ENCODE measurements around the gene ELOVL2. TPM values are rescaled to one million over a fixed set of nuclear protein-coding genes. Genes with fewer than 3 reads are reported as not detected.

Gene ELOVL2
- total and polyA plus RNA-seq, 2 donors (not counting 1 experiment from before 2014, with no cell fraction given), result not detected

GRCh38 chr6:10961837-10962236, 82.3 kb downstream of the ELOVL2 start:
- no peak for ATAC-seq (ENCODE audit: low read depth)
- H3K27ac Mint-ChIP-seq, result no peak overlapping the region
- Histone ChIP-seq H3K4me3 (ENCODE audit: control extremely low read depth in 1 of 5, extremely low read depth in 1 of 5, insufficient read depth in 1 of 5, low read depth in 2 of 5, low read length in 4 of 5) (no peak overlapping the region), H3K27ac (ENCODE audit: low read length in 2 of 2) (no peak overlapping the region), H3K4me1 (ENCODE audit: control insufficient read depth in 2 of 2, insufficient read depth in 2 of 2, low read length in 2 of 2) (no peaks in the 10 kb centered on the region), H2AFZ (ENCODE audit: insufficient read depth, low read depth, low read length, poor library complexity, severe bottlenecking) (no peak overlapping the region), H3K79me2 (ENCODE audit: control insufficient read depth, insufficient read depth, low read length) (no peaks in the 10 kb centered on the region), H3K9me3 (ENCODE audit: control extremely low read depth in 1 of 3, control insufficient read depth in 2 of 3, insufficient read depth in 1 of 3, low read length in 2 of 3) (peaks cover 0 to 5% (median 0%) of the 10 kb centered on the region in 3 donors), H3K27me3 (replicated peaks in 1 of 4; ENCODE audit: control extremely low read depth in 1 of 4, control insufficient read depth in 3 of 4, insufficient read depth in 4 of 4, low read length in 3 of 4) (no peaks in the 10 kb centered on the region), H3K9ac (ENCODE audit: low read length) (no peak overlapping the region), H3K36me3 (replicated peaks in 1 of 2; ENCODE audit: control extremely low read depth in 1 of 2, control insufficient read depth in 1 of 2, extremely low read depth in 1 of 2, insufficient read depth in 2 of 2, low read length in 1 of 2) (no peaks in the 10 kb centered on the region), H3K4me2 (replicated peaks; ENCODE audit: low read depth, low read length, poor library complexity, severe bottlenecking) (no peak overlapping the region), H4K20me1 (ENCODE audit: control insufficient read depth, insufficient read depth, low read length, poor library complexity, severe bottlenecking) (no peaks in the 10 kb centered on the region)
- peaks cover 7% of the 10 kb centered on the region for H3K9me3 Mint-ChIP-seq (ENCODE audit: insufficient read depth)
- no CpG with 5 or more reads among the region's 3 CpGs for WGBS (ENCODE audit: insufficient coverage)
- ChIA-PET POLR2A (no interaction called here), CTCF (no interaction called here)
- no peak overlapping the region for H3K4me3 Mint-ChIP-seq
- H3K4me1 Mint-ChIP-seq, result no peaks in the 10 kb centered on the region
- intact Hi-C loops (cut with micrococcal nuclease), result no loop called here
- peaks cover 26% of the 10 kb centered on the region for H3K27me3 Mint-ChIP-seq
- no peak for TF ChIP-seq CTCF (IDR thresholded peaks at IDR 0.05)
- TF ChIP-seq EZH2 (IDR thresholded peaks at IDR 0.05; ENCODE audit: borderline replicate concordance, insufficient read depth, low read depth, low read length, poor library complexity, severe bottlenecking), result no peak
- DNase-seq, result no peak

- peaks cover 24% of the 10 kb centered on the region for H3K27me3 Mint-ChIP-seq
Measured at GRCh38 chr6:10960171-10960570, 83.9 kb downstream of the ELOVL2 start.

More at GRCh38 chr6:10960171-10960570, 83.9 kb downstream of the ELOVL2 start:
- Mint-ChIP-seq H3K4me1 (no peaks in the 10 kb centered on the region), H3K9me3 (ENCODE audit: insufficient read depth) (peaks cover 2% of the 10 kb centered on the region), H3K27ac (no peak overlapping the region), H3K4me3 (no peak overlapping the region)
- no peaks in the 10 kb centered on the region for H4K20me1 ChIP-seq (ENCODE audit: control insufficient read depth, insufficient read depth, low read length, poor library complexity, severe bottlenecking)
- WGBS (ENCODE audit: insufficient coverage), result 75% methylated on average over 1 of the region's 2 CpGs
- no peaks in the 10 kb centered on the region for H3K27me3 ChIP-seq (replicated peaks in 1 of 4; ENCODE audit: control extremely low read depth in 1 of 4, control insufficient read depth in 3 of 4, insufficient read depth in 4 of 4, low read length in 3 of 4)
- TF ChIP-seq EZH2 (IDR thresholded peaks at IDR 0.05; ENCODE audit: borderline replicate concordance, insufficient read depth, low read depth, low read length, poor library complexity, severe bottlenecking) (no peak), CTCF (IDR thresholded peaks at IDR 0.05) (no peak)
- H3K79me2 ChIP-seq (ENCODE audit: control insufficient read depth, insufficient read depth, low read length), result no peaks in the 10 kb centered on the region
- intact Hi-C loops (cut with micrococcal nuclease), result no loop called here
- H3K4me1 ChIP-seq (ENCODE audit: control insufficient read depth in 2 of 2, insufficient read depth in 2 of 2, low read length in 2 of 2), result no peaks in the 10 kb centered on the region
- ChIA-PET POLR2A (no interaction called here), CTCF (no interaction called here)
- DNase-seq, result no peak
- no peaks in the 10 kb centered on the region for H3K36me3 ChIP-seq (replicated peaks in 1 of 2; ENCODE audit: control extremely low read depth in 1 of 2, control insufficient read depth in 1 of 2, extremely low read depth in 1 of 2, insufficient read depth in 2 of 2, low read length in 1 of 2)
- no peak overlapping the region for H3K4me3 ChIP-seq (ENCODE audit: control extremely low read depth in 1 of 5, extremely low read depth in 1 of 5, insufficient read depth in 1 of 5, low read depth in 2 of 5, low read length in 4 of 5)
- no peak for ATAC-seq (ENCODE audit: low read depth)
- H3K9me3 ChIP-seq (ENCODE audit: control extremely low read depth in 1 of 3, control insufficient read depth in 2 of 3, insufficient read depth in 1 of 3, low read length in 2 of 3), result no peaks in the 10 kb centered on the region
- H2AFZ ChIP-seq (ENCODE audit: insufficient read depth, low read depth, low read length, poor library complexity, severe bottlenecking), result no peak overlapping the region
- no peak overlapping the region for H3K9ac ChIP-seq (ENCODE audit: low read length)
- H3K4me2 ChIP-seq (replicated peaks; ENCODE audit: low read depth, low read length, poor library complexity, severe bottlenecking), result no peak overlapping the region
- no peak overlapping the region for H3K27ac ChIP-seq (ENCODE audit: low read length in 2 of 2)

Measured in B cell (primary cell).